Measurements from ENCODE around the gene CBLB. TPM values are rescaled to one million over a fixed set of nuclear protein-coding genes. Genes with fewer than 3 reads are reported as not detected.

CBLB gene
- total and polyA plus RNA-seq, 9 of the 15 experiments (the other 6 are each of a cell fraction or from before 2014, with no cell fraction given): 1.8 to 8.1 (median 5.3) TPM

- TF ChIP-seq RBM17 (IDR thresholded peaks at IDR 0.05; ENCODE audit: borderline replicate concordance, low read depth, low read length) (no peak), ETV1 (tag; conservative IDR thresholded peaks at IDR 0.05; ENCODE audit: low read depth) (no peak), USF1 (CRISPR knock-in tag; IDR thresholded peaks at IDR 0.05) (no peak), ZNF277 (CRISPR knock-in tag; IDR thresholded peaks at IDR 0.05; ENCODE audit: borderline replicate concordance) (no peak), HOXB6 (CRISPR knock-in tag; IDR thresholded peaks at IDR 0.05; ENCODE audit: borderline replicate concordance) (no peak), ELK1 (CRISPR knock-in tag; IDR thresholded peaks at IDR 0.05) (no peak), MXD1 (CRISPR knock-in tag; IDR thresholded peaks at IDR 0.05; ENCODE audit: borderline replicate concordance, poor library complexity, severe bottlenecking) (no peak), LCOR (CRISPR knock-in tag; IDR thresholded peaks at IDR 0.05) (no peak)
- no TSS peak for BruUV-seq (replicated peaks)
- Histone ChIP-seq H3K27ac (ENCODE audit: extremely low read depth, low read depth, low read length) (no peak overlapping the region), H3K4me3 (no peak overlapping the region), H3K36me3 (ENCODE audit: control insufficient read depth, insufficient read depth, low read length) (no peaks in the 10 kb centered on the region), H3K9ac (ENCODE audit: insufficient read depth in 1 of 2, low read depth in 2 of 2, low read length in 2 of 2) (no peak overlapping the region), H3K27me3 (ENCODE audit: control insufficient read depth in 2 of 2, insufficient read depth in 2 of 2, low read length in 2 of 2) (no peaks in the 10 kb centered on the region), H3K79me2 (ENCODE audit: control insufficient read depth, insufficient read depth, low read length) (no peaks in the 10 kb centered on the region), H3K4me2 (ENCODE audit: insufficient read depth, low read length) (no peak overlapping the region), H3K9me3 (replicated peaks; ENCODE audit: control insufficient read depth, insufficient read depth, low read depth, low read length) (no peaks in the 10 kb centered on the region), H4K20me1 (replicated peaks; ENCODE audit: control insufficient read depth, insufficient read depth, low read length) (no peaks in the 10 kb centered on the region), H3K4me1 (replicated peaks in 1 of 2; ENCODE audit: control insufficient read depth in 2 of 2, insufficient read depth in 2 of 2, low read length in 2 of 2) (no peaks in the 10 kb centered on the region), H3K9me1 (ENCODE audit: control insufficient read depth, insufficient read depth, low read length) (no peaks in the 10 kb centered on the region), H2AFZ (ENCODE audit: low read depth, low read length) (no peak overlapping the region)
- DNase-seq (ENCODE audit: extremely low read depth in 1 of 4, low spot score in 3 of 4) (no peak), FAIRE-seq (no peak), ATAC-seq (no peak)
- CTCF ChIA-PET (ENCODE audit: low intra/inter-chr PET ratio): no interaction called here
- intact Hi-C loops (cut with micrococcal nuclease): no loop called here
- in situ Hi-C loops (cut with MboI): no loop called here
- WGBS (ENCODE audit: insufficient coverage, low coverage, missing lambda C conversion rate): 83% methylated on average over 2 of the region's 2 CpGs
- POLR2A ChIA-PET: no interaction called here
Observed at GRCh38 chr3:105733356-105733755, 135.5 kb downstream of the CBLB start.

Measured in K562 (cell line).